ENCODE results near the gene HOXD3. TPM values are rescaled to one million over a fixed set of nuclear protein-coding genes. Genes with fewer than 3 reads are reported as not detected.

The HOXD3 gene
- total RNA-seq, 1 experiment from 2014 or later, result 1.6 TPM

DNA sequence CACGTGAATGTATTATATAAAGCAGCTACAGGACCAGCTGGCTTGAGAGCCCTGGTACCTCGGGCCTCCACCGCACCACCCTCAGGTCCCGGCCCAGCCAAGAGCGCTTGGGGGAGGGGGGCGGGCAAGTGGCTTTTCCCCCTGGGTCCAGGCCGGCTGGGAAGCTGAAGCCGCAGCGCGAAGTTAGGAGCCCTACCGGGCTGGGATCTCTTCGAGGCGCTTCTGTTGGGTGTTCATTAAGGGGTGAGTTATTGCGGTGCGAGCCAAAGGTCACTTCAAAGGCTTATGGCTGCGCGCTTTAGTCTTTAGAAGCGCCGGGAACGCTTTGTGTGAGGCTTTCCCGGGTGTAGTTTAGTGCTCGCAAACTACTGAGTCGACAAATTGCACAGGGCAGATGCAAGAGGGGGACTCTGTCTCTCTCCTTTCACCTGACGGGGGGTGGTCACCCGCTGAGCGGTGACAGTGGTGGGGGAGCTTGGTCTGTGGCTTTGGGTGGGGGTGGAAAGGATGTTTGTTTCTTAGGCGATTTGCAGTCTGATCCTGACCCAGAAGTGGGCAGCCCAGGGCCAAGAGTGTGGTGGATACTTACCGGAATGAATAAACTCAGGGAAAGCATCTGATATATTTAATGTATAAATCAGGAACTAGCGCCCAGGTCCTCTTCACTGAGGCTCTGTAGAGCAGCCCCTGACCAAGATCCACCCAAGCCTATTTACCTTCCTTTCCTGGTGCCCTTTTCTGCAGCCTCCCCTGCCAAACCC is 6.0 kb downstream of the HOXD3 start:
- no peak for DNase-seq (ENCODE audit: low read depth)

DNA sequence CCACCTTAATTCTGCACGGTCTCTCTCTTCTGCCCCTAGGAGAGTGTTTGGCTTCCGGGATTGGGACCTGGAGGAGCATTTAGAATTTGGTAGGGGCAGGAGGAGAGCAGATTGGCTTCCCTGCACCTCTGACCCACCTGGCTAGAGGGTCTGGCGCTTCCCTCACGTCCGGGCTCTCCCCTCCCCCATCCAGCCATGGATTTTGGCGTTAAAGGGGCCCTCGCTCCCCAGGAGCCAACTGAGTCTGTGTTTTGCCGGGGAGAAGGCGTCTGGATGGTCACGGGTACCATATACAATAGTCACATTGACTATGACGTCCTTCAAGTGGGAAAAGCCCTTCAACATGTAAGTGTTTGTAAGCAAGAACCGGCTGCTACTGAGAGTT is 6.6 kb downstream of the HOXD3 start:
- no peak for DNase-seq (ENCODE audit: low read depth)

DNA sequence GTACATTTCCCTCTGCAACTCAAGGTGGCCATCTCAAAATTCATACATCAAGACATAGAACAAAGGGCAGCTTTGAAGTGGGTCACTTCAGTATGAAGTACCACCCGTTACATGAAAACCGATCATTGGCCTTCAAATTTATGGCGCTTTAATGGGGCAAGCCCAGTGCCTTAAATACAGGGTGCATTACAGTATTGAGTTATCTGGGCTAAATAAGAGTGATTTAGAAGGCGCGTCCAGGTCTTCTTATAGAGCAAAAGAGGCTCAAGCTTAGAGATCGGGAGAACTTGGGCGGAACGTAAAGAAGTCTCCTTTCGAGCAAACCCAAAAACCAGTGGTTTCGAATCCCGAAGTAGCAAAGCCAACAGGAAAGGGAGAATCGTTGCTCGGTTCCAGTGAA is 7.1 kb downstream of the HOXD3 start:
- DNase-seq (ENCODE audit: low read depth), result no peak

DNA sequence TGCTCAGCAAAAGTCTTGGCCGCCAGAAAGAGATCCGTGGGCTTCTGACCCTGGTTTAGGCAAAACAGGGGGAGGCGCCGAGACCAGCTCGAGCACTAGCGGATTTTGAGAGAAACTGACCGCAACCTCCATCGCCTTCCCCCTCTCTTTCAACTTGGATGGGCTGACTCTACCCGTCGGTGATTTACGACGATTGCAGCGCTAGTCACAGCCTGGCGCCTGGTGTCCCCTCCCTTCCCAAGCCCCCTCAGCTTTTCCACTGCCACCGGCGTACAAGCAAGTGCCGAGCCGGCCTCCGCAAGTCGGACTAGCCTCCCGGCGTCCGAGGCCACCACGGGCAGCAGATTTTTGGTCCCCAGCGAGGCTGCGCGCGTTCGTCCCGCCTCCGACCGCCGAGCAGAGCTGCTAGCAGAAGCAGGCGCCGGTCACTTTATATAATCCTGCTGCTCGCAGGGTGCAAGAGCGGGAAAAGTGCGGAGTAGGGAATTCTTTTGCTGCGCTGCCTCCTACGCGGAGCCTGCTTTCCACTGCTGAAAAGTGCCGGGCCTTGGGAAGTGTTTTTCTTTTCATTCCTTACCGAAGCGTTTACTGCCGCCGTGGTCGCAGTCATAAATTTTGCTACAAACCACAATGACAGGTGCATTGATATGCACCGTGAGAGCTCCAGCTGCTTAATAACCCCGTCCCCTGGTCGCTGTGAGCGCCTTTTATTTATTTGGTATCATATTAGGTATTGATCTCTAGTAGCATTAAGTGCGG is 7.7 kb downstream of the HOXD3 start:
- no peak for DNase-seq (ENCODE audit: low read depth)

DNA sequence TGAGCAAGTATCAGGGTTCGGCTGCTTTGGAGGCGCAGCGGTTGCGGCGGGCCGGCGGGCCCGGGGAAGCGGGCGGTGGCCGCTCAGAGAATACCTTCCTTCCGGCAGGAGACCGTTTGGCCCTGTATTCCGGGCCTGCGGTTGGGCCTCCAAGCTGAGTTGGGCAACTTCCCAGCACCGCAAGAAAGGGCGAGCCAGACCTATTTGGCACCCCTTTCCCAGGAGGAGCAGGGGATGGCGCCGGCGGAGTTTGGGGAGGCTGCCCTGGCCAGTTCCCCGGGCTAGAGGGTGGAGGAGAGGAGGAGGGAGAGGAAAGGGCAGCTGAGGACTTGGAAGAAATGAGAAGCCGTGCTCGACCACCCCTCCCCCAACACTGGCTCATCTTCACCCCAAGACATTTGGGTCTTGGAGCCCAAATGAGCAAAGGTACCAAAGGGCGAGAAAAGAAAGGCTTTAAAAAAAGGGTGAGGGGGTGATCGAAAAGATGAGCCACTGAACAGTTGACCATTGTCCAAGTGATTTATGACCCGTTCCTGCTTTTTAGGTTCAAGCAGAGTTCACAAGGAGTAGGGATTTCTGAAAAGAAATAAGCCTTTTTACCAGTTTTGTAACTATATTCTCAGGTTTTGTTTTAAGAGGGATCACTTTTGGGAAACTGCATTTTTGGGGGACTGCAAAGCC is 8.4 kb downstream of the HOXD3 start:
- DNase-seq (ENCODE audit: low read depth), result no peak

DNA sequence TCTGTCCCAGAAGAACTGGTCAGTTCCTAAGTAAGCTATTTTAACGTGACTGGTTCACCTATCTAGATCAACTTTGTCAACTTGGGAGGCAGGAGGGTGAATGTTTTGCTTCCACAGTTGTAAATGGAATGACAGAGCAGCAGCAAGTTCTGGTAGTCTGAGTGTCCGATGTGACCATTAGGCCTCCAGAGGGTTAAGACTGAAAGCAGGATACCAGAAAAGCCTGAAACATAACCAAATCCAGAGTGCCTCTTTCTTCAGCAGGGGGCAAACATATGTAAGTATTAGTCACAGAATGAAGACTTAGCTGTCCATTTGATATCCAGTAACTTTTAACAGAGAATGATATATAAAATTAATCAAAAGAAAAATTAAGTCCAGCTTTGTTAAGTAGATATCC is 9.2 kb downstream of the HOXD3 start:
- no peak for DNase-seq (ENCODE audit: low read depth)

DNA sequence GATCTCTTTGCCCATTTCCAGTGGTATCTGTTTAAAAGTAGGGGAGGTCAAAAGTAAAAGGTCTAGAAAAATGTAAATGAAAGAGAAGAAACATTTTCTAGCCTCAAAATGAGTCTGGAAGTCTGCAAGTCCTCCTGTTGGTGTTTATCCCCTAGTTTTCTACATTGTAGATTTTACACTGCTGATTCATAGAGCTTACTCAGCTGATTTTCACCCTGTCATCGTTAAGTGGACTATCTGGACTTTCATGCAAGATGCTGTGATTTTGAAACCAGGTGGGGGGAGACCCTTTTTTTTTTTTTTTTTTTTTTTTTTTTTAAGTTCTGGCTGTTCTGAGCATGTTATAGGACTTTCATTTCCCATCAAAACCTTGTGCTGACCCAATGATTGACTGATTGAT is 10.3 kb downstream of the HOXD3 start:
- DNase-seq (ENCODE audit: low read depth), result no peak

DNA sequence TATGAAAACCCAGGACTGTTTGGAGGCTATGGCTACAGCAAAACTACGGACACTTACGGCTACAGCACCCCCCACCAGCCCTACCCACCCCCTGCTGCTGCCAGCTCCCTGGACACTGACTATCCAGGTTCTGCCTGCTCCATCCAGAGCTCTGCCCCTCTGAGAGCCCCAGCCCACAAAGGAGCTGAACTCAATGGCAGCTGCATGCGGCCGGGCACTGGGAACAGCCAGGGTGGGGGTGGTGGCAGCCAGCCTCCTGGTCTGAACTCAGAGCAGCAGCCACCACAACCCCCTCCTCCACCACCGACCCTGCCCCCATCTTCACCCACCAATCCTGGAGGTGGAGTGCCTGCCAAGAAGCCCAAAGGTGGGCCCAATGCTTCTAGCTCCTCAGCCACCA is 12.1 kb downstream of the HOXD3 start:
- DNase-seq (ENCODE audit: low read depth), result no peak

DNA sequence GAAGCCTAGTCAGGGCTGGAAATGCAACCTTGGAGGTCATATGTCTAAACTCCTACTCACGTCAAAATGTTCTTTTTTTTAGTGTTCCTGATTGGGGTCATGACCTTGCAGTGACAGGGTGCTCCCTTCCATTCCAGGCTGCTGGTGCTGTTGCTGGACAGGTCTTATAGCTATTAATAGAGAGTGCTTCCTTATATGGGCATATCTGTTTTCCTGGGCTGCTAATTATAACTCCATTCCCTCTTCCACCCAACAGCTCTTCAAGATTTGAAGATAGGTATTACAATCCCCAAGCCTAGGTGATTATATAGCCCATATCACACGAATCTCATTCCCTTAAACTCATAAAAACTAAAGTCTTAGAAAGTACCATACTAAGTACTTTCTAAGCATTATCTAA is 12.6 kb downstream of the HOXD3 start:
- no peak for DNase-seq (ENCODE audit: low read depth)

DNA sequence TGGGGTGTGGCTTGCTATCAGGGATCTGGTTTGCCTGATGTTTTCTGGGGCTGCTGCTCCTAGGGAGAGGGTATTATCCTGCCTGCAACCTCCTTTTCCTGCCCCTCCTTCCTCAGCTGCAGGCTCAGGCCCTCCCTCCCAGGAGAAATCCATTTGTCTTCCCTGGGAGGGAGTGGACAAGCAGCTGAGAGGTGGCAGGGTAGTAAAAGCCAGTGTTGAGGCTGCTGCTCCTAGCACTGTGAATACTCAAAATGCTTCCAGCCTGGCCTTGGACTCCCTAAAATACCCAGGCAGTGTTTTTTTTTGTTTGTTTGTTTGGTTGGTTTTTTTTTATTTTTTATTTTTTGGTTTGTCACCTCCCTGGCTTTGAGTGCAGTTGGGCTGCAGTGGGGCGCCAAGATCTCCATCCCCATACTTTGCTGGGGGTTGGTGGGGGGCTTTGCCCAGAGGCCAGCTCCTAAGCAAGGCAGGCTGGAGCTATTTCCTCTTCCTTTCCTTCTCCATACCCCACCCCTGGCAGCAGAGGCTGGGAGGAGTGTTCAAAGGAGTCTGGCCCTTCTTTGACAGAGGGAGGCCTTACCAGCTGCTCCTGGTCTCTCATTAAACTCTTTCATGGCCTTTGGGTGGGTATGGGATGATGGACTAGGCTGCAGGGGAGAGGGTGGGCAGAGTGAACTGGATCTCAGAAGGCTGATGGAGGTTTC is 13.6 kb downstream of the HOXD3 start:
- DNase-seq (ENCODE audit: low read depth), result no peak

DNA sequence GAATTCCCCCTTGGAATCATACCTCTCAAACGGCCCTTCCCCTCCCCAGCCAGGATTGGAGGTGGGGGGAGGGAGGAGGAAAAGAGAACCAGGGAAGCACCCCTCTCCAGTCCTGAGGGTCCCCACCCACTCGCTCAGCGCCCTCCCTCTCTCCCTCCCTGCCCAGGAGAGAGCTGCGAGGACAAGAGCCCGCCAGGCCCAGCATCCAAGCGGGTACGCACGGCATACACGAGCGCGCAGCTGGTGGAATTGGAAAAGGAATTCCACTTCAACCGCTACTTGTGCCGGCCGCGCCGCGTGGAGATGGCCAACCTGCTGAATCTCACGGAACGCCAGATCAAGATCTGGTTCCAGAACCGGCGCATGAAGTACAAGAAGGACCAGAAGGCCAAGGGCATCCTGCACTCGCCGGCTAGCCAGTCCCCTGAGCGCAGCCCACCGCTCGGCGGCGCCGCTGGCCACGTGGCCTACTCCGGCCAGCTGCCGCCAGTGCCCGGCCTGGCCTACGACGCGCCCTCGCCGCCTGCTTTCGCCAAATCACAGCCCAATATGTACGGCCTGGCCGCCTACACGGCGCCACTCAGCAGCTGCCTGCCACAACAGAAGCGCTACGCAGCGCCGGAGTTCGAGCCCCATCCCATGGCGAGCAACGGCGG is 14.4 kb downstream of the HOXD3 start:
- DNase-seq (ENCODE audit: low read depth), result no peak

DNA sequence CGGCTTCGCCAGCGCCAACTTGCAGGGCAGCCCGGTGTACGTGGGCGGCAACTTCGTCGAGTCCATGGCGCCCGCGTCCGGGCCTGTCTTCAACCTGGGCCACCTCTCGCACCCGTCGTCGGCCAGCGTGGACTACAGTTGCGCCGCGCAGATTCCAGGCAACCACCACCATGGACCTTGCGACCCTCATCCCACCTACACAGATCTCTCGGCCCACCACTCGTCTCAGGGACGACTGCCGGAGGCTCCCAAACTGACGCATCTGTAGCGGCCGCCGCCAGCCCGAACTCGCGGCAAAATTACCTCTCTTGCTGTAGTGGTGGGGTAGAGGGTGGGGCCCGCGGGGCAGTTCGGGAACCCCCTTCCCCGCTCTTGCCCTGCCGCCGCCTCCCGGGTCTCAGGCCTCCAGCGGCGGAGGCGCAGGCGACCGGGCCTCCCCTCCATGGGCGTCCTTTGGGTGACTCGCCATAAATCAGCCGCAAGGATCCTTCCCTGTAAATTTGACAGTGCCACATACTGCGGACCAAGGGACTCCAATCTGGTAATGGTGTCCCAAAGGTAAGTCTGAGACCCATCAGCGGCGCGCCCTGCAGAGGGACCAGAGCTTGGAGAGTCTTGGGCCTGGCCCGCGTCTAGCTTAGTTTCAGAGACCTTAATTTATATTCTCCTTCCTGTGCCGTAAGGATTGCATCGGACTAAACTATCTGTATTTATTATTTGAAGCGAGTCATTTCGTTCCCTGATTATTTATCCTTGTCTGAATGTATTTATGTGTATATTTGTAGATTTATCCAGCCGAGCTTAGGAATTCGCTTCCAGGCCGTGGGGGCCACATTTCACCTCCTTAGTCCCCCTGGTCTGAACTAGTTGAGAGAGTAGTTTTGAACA is 15.1 kb downstream of the HOXD3 start:
- no peak for DNase-seq (ENCODE audit: low read depth)

DNA sequence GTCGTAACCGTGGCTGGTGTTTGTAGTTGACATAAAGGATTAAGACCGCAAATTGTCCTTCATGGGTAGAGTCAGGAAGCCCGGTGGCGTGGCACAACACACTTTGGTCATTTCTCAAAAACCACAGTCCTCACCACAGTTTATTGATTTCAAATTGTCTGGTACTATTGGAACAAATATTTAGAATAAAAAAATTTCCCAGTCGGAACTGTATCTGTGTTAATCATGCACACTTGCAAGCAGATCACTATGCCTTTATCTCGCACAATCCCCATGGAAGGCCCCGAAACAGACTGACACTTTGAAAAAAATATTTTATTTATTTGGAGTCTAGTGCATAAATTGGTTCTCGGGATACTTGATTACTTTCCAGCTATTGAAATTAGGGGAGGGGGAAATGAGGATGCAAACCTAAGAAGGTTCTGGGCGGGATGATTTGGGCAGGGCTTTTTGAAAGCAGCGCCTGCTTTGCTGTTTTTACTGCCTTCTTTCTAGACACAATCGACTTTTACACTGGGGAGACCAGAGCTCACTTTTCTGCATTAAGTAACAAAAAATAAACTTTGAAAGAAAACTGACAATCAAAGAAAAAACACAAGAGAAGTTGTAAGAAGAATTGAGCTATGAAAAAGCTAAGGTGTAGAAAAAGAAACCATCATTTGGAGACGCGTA is 15.9 kb downstream of the HOXD3 start:
- no peak for DNase-seq (ENCODE audit: low read depth)

DNA sequence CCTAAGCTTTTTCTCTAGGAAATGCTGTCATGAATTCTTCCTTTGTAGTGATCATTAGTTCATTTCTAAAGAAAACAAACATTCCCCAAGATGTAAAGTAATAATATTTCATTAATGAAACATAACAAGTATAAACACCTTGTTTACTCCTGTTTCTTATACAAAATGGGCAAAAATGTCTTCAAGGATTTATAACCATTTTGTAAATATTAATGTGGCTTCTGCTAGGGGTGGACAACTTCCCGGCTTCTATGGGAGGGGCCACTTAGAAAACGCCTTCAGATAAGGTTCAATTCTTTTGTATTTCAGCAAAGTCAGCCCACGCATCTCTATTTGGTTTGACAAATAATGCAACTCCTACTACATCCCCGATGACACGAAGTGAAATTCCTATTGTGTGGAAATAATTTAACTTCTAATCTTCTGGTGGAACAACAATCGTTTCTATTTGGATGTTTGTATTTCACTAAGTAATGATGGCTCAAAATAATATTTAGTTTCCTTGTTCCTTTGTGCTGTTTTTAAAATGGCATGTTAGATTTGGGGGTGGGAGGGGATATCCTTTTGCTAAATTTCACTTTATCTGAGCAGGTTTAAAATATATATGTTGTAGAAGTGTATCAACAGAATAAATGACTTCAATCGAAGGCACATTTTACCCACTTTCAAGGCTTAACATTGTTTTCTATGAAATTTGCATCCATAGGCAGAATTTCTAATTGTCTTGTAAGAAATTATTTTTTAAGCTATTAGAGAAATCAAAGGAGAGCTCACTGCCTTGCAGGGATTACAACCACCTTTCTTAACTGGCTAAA is 16.7 kb downstream of the HOXD3 start:
- no peak for DNase-seq (ENCODE audit: low read depth)

DNA sequence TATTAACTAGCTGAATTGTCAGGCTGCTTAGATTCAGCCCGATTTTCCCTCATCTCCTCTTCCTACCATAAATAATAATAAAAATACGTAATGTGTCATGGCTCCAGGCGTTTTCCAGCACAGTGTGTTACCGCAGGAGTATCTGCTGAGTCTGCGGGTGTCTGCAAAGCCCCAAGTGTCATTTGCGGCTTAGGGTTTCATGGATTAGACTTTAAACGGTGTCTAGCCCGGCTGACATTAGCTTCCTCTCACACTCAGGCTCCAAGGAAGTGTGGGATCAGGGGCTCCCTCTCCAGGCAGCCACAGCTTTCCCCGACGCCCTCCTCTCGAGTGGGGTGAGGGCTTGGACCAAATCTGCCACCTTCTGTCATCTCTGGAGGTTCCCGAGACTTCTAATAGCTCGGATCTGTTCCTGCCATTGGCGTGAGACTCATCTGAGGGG is 17.3 kb downstream of the HOXD3 start:
- DNase-seq (ENCODE audit: low read depth), result peak; percentile 56

DNA sequence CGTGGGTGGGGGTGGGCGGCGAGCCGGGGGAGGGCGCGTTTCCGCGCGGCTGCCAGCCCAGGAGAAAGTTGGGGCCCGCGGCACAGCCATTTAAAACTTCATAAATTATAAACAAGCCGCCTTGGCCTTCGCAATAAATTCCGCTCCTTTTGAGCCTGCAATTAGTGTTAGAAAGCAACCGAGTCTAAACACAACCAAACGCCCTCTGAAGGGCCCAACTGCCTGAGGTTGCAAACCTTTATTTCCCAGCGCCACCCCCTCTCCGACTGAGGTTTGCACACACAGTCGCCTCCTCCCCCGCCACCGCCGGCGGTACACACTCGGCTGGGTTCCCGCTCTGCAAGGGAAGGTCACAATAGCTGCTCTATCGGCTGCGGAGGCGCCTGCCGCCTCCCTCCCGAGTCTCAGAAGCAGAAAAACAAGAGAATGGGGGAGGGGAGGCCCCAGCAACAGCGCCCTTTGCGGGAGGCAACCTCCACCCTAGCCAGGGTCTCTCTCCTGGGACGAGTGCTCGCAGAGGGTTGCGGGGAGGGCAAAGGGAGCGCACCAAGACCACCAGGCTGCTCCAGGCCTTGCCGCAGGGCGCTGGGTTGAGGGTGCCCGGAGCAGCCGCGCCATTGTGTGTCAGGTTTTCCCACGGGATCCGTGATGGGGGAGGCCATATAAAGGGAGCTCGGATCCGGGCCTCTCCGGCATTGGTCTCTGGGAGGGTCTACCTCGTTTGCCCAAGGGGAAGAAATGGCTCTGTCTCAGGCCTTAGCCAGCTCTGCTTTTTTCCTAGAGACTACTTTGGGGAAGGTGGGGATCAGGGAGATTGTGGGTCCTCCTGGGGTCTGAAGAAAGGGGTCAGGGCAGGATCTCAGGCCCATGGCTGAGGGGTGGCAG is 18.0 kb downstream of the HOXD3 start:
- peak; percentile 53 for DNase-seq (ENCODE audit: low read depth)

DNA sequence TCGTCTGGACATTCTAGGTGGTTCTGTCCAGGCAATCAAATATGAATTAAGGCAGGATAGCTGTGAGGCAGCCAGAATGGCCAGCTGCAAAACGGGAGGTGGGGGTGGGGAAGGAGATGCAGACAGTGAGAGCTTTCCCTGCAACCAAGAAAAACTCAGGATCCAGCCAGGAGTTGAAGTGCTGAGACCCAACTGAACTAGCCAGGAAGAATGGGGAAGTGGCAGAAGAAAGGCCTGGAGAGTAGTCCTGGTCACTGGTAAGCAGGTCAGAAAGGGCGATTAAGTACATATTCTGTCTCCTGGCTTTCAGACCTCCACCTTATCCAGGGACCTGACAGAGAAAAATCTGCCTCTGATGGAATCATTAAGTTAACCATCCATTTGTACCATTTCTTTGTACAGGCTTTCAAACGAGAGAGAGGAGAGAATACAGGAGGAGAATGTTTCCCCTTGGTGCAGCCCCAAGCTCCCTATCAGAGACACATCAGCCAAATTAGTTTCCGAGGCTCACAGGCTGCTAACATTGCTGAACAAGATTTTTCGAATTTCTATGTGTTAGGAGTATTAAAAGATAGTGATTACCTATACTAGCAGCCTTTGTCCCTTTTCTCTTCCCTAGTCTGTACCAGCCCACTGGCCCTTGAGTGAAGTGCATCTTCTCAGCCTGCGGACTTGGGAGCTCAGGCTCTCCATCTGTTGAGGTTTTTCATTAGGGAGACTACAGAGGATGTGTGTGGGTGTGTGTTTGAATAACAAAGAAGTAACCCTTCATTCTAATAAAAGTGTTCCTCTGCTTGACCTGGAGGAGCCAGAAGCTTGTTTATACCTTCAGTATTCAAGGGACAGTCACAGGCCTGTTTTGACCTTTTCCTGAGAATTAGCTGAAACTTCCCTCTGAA is 18.9 kb downstream of the HOXD3 start:
- DNase-seq (ENCODE audit: low read depth), result no peak

Data from RPMI7951 (cell line).